HG03064 (cell line): ENCODE measurements around the gene SMAD9.

Source experiments
- ATAC-seq: cut with Tn5 transposase; IDR thresholded peaks from one replicate; pipeline ENCODE4 v1.9.1; 2021; ENCODE audit warnings: low read depth; ENCODE audit not compliant: unreplicated experiment

The SMAD9 gene

DNA sequence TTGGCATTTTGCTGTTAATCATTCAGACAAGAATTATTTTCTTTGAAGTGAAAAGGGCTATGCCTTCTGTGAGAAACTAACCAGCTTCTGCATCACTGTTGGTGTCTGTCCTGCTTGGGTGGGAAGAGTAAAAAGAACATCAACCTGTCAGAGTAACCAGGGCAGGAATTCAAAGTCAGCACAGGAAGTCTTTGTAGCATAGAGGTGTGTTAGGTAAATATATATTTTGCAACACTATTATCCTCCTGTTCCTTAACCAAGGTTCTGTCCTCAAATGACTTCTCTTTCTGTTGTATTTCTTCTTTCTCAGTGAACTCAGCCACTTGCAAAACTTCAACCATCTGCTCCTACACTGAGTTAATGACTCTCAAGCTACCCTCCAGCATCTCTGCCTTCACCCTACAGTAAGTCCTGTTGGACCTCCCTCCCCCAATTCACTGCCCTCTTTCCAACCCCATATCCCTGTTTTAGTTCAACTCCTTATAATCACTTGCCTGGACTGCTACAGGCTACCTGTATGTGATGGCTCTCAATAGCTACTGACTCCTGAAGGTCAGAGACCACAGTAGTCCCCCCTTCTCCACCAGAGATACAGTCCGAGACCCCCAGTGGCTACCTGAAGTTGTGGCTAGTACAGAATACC is 49.9 kb downstream of the SMAD9 start:
- ATAC-seq = no peak

DNA sequence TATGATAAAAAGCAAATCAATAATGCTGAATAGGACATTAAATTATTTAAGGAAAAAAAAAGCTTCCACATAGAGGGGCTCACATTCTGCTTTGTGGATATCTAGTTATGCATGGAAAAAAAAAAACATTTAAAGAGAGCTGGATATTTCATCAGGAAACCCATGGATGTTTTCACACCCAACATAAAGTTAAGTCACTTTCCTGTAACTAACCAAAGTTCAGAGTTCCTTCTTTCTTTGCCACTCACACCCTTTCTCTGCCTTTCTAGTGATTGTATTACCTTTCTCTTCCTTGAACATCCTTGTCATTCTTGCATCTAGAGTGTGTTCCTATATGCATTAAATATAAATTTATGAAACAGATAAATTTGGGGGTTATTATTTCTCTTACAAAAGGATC is 53.8 kb downstream of the SMAD9 start:
- ATAC-seq = no peak

DNA sequence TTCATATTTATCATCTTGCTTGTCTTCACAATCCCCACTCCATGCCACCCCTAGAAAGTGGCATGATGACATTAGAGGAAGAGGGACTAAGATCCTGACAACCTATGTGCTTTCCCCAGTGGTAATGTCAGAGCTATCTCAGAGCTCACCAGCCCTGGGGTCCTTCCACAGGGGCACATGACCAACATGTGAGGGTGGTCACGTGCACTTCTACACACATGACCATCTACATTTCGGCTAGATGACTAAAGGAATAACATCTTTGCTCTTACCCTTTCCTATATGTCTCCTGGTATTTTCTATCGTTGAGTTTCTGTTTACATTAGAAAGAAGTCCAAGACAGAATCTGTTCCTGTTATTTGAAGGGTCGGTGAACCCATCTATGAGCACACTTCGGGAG is 54.8 kb downstream of the SMAD9 start:
- ATAC-seq = no peak

DNA sequence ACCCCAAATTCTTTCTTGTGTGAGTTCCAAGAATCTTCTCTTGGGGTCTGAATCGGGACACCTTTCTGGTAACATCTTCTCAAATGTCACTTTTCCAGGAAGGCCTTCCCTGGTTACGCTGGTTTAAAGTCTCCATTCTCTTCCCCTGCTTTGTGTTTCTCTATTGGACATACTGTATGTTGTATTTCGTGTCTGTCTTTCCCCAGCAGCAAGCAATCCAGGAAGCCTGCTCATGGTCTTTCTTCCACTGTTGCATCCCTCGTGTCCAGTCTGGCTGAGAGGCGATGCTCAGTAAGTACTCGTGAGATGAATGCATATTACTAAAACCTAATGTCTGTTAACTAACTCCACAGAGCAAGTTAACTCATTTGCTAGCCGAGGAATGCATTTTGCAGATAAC is 57.3 kb downstream of the SMAD9 start:
- ATAC-seq = no peak

DNA sequence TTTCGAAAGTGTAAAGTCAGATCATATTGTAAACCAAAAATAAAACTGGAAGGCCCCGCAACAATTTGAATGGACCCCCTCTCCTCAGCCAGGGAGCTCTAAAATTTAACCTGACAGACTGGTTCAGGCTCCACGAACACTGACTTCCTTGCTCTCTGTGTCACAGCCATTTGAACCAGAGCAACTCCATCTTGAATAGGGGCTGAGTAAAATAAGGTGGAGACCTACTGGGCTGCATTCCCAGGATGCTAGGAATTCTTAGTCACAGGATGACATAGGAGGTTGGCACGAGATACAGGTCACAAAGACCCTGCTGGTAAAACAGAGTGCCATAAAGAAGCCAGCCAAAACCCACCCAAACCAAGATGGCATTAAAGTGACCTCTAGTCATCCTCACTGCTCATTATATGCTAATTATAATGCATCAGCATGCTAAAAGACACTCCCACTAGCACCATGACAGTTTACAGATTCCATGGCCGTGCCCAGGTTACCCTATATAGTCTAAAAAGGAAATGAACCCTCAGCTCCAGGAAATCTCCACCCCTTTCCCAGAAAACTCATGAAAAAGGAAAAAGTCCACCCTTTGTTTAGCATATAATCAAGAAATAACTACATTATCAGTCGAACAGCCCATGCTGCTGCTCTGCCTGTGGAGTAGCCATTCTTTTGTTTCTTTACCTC is 57.9 kb downstream of the SMAD9 start:
- ATAC-seq = no peak

DNA sequence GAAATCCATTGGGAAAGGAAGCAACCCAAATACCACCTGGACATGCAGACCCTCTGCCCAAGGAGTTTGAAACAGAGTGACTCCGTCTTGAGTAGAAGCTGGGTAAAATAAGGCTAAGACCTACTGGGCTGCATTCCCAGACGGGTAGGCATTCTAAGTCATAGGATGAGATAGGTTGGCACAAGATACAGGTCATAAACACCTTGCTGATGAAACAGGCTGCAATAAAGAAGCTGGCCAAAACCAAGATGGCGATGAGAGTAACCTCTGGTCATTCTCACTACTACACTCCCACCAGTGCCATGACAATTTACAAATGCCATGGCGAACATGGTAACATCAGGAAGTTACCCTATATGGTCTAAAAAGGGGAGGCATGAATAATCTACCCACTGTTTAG is 60.8 kb downstream of the SMAD9 start:
- ATAC-seq = no peak

DNA sequence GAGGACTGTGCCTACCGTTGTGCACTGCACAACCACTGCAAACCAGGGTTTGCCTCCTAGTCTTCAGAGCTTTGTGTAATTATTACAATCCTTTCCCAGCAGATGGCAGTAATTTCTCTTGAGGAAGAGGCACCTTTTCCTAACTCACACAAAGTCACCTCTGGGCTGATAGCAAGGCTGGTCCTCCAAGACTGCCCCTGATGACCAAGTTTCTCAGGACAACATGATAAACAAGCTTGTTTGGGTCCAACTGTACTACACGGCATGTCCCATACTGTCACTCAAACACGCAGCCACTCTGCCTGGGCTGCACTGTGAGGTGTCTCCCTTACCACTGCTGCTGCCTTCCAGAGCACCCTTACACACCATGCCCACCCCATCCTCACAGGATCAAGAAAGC is 61.7 kb downstream of the SMAD9 start:
- no peak for ATAC-seq

DNA sequence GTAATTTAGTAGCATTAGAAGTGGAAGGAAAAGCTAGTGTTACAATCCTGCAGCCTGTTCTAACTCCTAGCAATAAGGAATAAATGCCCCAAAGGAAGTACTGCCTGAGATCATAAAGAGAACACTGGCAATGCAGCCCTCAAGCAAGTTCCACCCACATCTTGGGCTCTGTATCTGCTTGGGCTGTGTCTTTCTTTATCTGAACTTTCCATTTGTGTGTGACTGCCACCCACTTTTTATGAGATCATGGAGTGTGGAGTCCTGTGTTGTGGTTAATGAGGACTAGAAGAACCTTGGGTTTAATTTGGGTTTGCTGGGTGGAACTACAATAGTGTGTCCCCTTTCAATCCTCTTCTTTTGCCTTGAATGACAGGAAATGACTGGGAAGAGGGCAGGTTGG is 62.8 kb downstream of the SMAD9 start:
- ATAC-seq = no peak

DNA sequence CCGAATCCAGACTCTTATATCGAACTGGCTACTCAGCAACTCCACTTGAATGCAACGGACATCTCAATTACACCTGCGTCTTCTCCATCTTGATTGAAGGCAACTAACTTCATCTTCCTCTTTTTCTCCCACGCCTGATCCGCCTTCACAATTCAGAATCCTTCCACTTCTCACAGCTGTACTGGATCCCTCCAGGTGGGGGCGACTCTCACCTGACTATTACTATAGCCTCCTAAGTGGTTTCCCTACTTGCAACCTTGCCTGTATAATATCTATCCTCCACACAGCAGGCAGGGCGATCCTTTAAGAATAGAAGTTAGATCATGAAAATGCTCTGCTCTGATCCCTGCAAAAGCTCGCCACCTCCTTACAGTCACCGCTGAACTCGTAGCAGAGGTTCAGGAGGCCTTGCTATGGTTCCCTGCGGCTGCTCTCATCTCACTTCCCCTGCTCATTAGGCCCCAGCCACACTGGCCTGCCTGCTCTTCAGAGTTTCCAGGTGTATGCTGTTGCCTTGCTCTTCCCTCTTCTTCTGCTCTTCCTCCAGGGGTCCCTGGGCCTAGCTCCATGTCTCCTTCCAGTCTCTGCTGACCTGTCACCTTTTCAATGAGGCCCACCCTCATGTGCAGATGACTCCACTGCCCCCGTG is 69.1 kb downstream of the SMAD9 start:
- no peak for ATAC-seq

DNA sequence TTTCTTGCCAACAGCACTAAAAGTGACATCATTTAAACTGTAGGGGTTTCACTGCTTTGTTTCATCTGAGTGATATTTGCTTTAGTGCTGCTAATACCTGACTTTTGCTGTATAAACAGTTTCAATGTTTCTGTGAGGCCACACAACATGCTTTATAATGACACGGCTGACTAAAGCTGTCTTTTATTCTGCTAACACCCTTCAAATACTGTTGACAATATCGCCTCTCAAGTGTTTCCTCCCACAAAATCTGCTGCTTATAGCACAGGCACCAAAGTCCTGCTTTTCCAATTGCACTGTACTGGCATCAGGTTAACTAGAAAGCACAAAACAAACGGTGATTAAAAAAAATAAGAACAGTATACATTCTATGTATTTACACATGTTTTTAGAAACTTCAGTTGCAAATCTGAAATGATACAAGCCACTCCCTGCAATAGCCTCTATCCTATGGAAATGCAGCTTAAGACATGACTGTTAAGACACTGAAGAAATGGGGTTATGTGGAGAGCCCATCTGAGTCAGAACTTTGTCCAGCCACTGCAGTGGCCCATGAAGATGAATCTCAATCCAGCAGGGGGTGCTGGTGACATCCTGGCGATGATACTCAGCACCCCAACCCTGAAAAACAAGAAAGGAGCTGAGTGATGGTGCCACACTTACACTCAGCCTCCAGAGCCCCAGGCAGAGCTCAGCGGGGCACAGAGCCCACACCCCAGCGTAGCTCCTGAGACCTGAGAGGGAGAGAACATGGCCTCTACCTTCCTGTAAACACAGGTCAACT is 71.6 kb downstream of the SMAD9 start:
- no peak for ATAC-seq

DNA sequence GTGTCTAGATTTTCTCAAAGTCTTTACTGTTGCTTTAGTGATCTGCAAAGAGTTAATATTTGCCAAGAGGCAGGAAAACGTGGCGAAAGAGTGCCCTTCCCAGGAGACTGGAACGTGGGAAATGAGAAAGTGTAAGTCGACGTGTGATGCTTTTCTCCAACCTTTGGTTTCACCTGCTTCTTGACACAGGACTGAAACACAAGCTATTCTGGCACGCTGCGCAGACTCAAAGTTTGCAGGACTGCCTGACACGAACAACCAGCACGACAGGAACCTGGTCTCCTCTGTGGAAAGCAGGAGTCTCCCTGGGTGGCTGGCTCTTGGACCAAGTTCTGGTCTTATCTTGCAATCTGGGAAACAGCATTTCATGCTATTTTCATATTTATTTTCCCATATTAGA is 72.4 kb downstream of the SMAD9 start:
- no peak for ATAC-seq

DNA sequence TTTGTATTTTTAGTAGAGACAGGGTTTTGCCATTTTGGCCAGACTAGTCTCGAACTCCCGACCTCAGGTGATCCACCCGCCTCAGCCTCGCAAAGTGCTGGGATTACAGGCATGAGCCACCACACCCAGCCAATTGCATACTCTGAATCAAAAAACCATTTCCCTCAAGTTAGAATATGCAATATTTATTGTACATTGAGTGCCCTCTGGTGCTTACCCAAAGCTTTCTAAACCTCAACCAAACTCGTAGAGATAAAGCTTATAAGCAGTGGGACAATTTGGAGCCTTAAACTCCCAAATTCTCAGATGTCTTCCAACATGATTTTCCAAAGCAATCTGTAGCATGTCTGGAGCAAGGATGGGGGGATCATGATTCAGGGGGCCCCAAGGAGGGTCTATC is 78.6 kb downstream of the SMAD9 start:
- ATAC-seq = no peak

DNA sequence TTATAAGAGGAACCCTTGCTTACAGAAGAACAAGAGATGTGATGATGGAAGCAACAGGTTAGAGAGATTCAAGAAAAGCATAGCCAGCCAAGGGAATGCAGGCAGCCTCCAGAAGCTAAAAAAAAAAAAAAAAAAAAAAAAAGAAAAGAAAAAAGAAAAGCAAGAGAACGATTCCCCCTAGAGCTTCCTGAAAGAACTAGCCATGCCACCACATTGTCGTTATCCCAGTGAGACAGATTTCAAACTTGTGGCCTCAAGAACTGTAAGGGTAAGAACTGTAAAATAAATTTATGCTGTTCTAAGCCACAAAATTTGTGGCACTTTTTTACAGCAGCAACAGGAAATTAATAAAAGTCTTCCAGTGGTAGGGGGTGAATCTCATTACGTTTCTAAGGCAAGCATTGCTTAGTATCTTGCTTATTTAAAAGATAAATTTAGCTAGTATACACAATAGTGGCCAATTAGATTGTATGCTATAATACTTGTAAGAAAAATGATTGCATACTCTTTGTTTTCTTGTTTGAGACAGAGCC is 79.3 kb downstream of the SMAD9 start:
- ATAC-seq = no peak

DNA sequence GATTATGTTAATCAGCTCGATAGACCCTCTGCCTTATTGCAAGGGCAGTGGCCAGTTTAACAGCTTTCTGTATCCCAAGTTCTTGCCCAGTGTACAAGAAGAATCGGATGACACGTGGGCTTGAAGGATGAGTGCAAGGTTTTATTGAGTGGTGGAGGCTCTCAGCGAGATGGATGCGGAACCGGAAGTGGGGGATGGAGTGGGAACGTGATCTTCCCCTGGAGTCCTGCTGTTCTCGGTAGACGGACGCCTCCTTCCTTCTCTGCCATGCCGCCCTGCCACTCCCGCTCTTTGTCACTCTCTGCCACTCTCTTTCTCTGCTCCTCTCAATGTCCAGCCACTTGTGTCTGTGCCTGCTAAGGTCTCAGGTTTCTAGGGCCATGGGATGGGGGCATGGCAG is 80.1 kb downstream of the SMAD9 start:
- ATAC-seq = no peak

DNA sequence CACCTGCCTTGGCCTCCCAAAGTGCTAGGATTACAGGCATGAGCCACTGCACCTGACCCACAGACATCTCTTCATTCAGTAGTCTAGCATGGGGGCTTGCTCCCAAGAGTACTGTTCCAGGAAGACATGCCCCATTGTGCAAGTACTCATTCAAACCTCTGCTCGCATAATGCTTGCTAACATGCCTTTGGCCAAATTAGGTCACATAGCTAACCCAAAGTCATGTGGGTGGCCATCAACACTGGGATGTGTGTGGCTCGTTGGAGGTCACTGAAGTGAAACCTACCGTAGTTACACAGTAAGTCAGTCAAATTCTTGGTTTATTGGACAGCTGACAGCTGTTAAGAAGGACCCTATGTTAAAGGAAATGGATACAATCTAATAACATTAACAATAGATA is 80.8 kb downstream of the SMAD9 start:
- ATAC-seq = no peak

DNA sequence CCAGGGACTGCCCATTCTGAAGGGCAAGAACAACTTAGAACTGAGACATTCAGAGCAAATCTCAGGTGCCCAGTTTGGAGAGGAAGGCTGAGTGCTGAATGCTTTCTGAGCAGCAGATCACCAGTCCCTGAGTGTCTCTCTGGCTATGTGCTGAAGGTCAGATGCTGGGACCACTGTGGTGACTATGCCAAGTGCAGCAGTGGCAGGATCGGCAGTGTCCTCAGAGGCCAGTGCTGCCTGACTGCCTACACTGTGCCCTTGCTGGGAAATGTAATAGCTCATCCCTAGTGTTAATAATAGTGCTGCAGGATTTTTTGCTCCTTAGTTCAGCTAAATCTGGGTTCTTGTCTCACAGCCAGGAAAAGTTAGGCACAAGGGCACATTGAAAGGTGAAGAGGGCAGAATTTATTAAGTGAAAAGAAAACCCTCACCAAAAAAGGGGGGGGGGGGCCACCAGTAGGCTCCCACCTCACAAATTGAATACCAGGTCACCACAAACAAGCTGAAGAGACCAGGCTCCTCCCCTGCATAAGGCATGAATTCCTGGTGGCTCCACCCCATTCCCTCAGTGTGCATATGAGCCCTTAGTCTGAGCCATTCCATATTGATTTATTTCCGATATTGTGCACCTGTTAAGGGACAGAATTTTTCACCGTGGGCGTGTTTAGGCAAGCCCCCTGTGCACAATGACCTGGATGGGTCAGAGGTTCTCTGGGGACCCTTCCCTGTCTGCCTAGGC is 82.5 kb downstream of the SMAD9 start:
- no peak for ATAC-seq

DNA sequence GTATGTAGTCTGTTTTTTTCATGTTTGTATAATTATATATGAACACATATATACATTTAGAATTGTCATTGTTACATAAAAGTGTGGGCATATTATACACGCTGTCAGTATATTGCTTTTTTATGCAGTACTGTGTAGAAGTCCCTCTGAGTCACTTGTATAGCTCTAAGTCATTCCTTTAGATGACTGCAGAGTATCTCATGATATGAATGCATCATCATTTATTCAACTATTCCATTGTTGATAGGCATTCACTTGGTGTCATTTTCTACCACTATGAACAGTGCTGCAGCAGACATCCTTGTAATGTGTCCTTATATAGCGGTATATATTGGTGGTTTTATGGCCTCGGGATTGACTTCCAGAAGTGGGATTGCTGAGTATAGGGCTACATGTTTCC is 85.7 kb downstream of the SMAD9 start:
- ATAC-seq = no peak

DNA sequence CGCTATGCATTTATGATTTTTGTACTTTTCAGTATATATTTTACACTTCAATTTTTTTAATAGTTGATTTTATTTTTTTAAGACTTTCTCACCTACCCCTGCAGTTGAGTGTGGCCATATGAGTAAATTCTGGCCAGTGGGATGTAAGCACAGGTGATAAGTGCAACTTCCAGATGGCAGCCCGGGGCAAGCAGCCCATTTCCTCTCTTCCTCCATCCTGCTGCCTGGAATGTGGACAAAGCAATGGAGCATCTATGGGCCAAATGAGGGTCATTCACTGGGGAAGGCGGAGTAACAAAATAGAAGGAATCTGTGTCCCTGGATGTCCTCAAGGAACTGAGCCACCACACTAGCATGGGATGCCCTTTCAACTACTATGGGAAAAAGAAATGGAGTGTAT is 88.7 kb downstream of the SMAD9 start:
- ATAC-seq = no peak

DNA sequence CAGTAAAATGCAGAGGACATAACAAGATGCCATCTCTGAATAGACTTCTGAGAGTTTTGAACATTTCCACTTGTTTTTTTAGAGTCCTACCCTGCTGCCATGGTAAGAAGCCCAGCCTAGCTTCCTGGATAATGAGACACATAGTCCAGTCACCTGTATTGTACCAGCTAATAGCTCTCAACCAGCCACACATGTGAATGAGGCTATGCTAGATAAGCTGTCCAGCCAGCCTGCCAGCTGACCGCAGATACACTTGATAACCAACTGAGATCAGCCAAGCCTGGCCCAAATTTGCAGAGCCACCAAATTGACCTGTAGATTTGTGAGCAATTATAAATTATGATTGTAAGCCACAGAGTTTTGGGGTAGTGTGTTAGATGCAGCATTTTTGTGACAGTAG is 90.3 kb downstream of the SMAD9 start:
- no peak for ATAC-seq

DNA sequence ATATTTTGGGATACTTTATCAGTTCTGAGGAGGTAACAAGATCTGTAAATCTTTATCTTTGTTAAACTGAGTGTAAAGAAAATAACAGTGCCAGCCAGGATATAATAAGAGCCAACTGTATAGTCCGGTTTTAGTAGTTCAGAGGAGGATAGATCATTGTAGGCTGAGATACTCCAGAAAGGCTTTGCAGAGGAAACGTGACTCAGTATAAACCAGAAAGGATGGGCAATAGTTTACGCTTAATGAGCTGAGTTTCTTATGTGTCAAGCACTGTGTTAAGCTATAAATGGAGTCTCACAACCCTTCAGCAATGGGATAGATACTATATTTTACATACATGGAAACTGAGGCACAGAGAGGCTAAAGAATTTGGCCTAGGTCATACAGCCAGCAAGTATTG is 97.3 kb downstream of the SMAD9 start:
- no peak for ATAC-seq
